HEK293 (cell line): ENCODE results near the gene FBP1.
A peak's percentile ranks its signal among the peaks of the same experiment; 100 is the strongest.

Source experiments
- CTCF ChIA-PET: fragments of 350-600 bp; formaldehyde crosslinking; extraction: SDS; loops from one replicate; lab custom pipeline; 2021; ENCODE audit warnings: antibody characterized with exemption; lab: Yijun Ruan, JAX
- POLR2A ChIA-PET: fragments of 300-600 bp; formaldehyde crosslinking; extraction: SDS; loops from one replicate; lab custom pipeline; 2020; ENCODE audit warnings: antibody characterized with exemption, inconsistent platforms; lab: Yijun Ruan, JAX
- H3K27ac ChIP-seq: fragments of 200-500 bp; sonication (Bioruptor generic); 2 replicates; pipeline ENCODE4 v1.5.1; 2014; ENCODE audit warnings: low read depth, low read length, control low read depth, inconsistent platforms; ENCODE audit errors: extremely low read depth
- H3K36me3 ChIP-seq, 2 experiments: fragments of 200-500 bp in 1 of 2; sonication (Bioruptor generic) in 1 of 2; 1 replicate in 1 of 2; 2 replicates in 1 of 2; pipeline ENCODE4 v1.5.1; 2014 to 2017; ENCODE audit warnings: inconsistent platforms in 2 of 2, low read length in 2 of 2; ENCODE audit not compliant: control insufficient read depth in 2 of 2, insufficient read depth in 1 of 2
- H3K4me1 ChIP-seq: fragments of 200-500 bp; sonication (Bioruptor generic); 2 replicates; pipeline ENCODE4 v1.5.1; 2014; ENCODE audit warnings: mild to moderate bottlenecking, low read length, inconsistent platforms; ENCODE audit not compliant: control insufficient read depth, insufficient read depth
- H3K4me3 ChIP-seq: 2 replicates; pipeline ENCODE4 v1.5.1; 2011; ENCODE audit warnings: low read depth, mild to moderate bottlenecking, control low read depth, low read length, moderate library complexity
- H3K9me3 ChIP-seq: fragments of 200-500 bp; sonication (Bioruptor generic); 2 replicates; pipeline ENCODE4 v1.5.1; 2014; ENCODE audit warnings: low read depth, low read length, inconsistent platforms; ENCODE audit not compliant: control insufficient read depth, insufficient read depth
- EGR2 ChIP-seq: fragments of 450-650 bp; formaldehyde crosslinking; IDR thresholded peaks from 2 replicates; pipeline ENCODE4 v1.5.1; 2016; ENCODE audit warnings: low read depth, missing biosample characterization, missing genetic modification characterization
- HOXC10 ChIP-seq: sonication (generic); formaldehyde crosslinking; IDR thresholded peaks from 2 replicates; pipeline ENCODE4 v1.8.1; 2023; ENCODE audit warnings: mild to moderate bottlenecking, missing genetic modification reagents
- PRDM2 ChIP-seq: fragments of 450-650 bp; formaldehyde crosslinking; IDR thresholded peaks from 2 replicates; pipeline ENCODE4 v1.5.1; 2016; ENCODE audit warnings: missing biosample characterization, missing genetic modification characterization, borderline replicate concordance
- ZBTB6 ChIP-seq: fragments of 450-650 bp; formaldehyde crosslinking; IDR thresholded peaks from 2 replicates; pipeline ENCODE4 v1.5.1; 2017; ENCODE audit warnings: missing biosample characterization, missing genetic modification characterization
- ZFHX2 ChIP-seq: fragments of 450-650 bp; formaldehyde crosslinking; conservative IDR thresholded peaks from 2 replicates; pipeline ENCODE4 v1.5.1; 2016; ENCODE audit warnings: missing biosample characterization, missing genetic modification characterization
- ZNF211 ChIP-seq: fragments of 450-650 bp; formaldehyde crosslinking; IDR thresholded peaks from 2 replicates; pipeline ENCODE4 v1.5.1; 2016; ENCODE audit warnings: low read depth, missing biosample characterization, missing genetic modification characterization
- ZNF350 ChIP-seq: fragments of 450-650 bp; formaldehyde crosslinking; IDR thresholded peaks from 2 replicates; pipeline ENCODE4 v1.5.0; 2017; ENCODE audit warnings: missing biosample characterization, mild to moderate bottlenecking, missing genetic modification characterization
- ZNF416 ChIP-seq: fragments of 450-650 bp; formaldehyde crosslinking; IDR thresholded peaks from 2 replicates; pipeline ENCODE4 v1.5.1; 2016; ENCODE audit warnings: missing biosample characterization, missing genetic modification characterization
- ZNF514 ChIP-seq: fragments of 450-650 bp; formaldehyde crosslinking; IDR thresholded peaks from 2 replicates; pipeline ENCODE4 v1.5.1; 2016; ENCODE audit warnings: missing biosample characterization, missing genetic modification characterization
- ZNF518A ChIP-seq: fragments of 450-650 bp; formaldehyde crosslinking; conservative IDR thresholded peaks from 2 replicates; pipeline ENCODE4 v1.5.1; 2016; ENCODE audit warnings: low read depth, missing biosample characterization, missing genetic modification characterization
- ZNF664 ChIP-seq: fragments of 450-650 bp; formaldehyde crosslinking; IDR thresholded peaks from 2 replicates; pipeline ENCODE4 v1.5.1; 2016; ENCODE audit warnings: missing biosample characterization, missing genetic modification characterization
- ZNF76 ChIP-seq: fragments of 450-650 bp; formaldehyde crosslinking; IDR thresholded peaks from 2 replicates; pipeline ENCODE4; 2016; ENCODE audit warnings: low read depth, missing biosample characterization, missing genetic modification characterization, borderline replicate concordance
- ZSCAN16 ChIP-seq: fragments of 450-650 bp; formaldehyde crosslinking; IDR thresholded peaks from 2 replicates; pipeline ENCODE4 v1.5.1; 2016; ENCODE audit warnings: missing biosample characterization, missing genetic modification characterization

Gene FBP1

GRCh38 chr9:94643741-94644140 is 4.4 kb upstream of the FBP1 start (continued):
- TF ChIP-seq PRDM2 (tag by site-specific recombination), result no peak
- TF ChIP-seq, all 188 proteins: peak for 0

- no peak overlapping the region for H3K27ac ChIP-seq
- no peaks in the 10 kb centered on the region for H3K4me1 ChIP-seq
- no peaks in the 10 kb centered on the region for H3K36me3 ChIP-seq
- no peaks in the 10 kb centered on the region for H3K9me3 ChIP-seq
- TF ChIP-seq EGR2 (tag by site-specific recombination) (peak; percentile 59), ZNF514 (tag by site-specific recombination) (no peak), ZFHX2 (peak; percentile 17; the same call in 1 of the 2 replicates), ZNF664 (tag by site-specific recombination) (no peak), ZSCAN16 (tag by site-specific recombination) (no peak)
- no peak overlapping the region for H3K4me3 ChIP-seq
- CTCF ChIA-PET, result no interaction called here
- POLR2A ChIA-PET, result no interaction called here
These were observed 3.9 kb upstream of the FBP1 start for GRCh38 chr9:94643176-94643575.

- CTCF ChIA-PET, result no interaction called here
These were observed 3.2 kb upstream of the FBP1 start for GRCh38 chr9:94642501-94642900.

More at GRCh38 chr9:94642501-94642900, 3.2 kb upstream of the FBP1 start:
- POLR2A ChIA-PET, result no interaction called here
- no peaks in the 10 kb centered on the region for H3K4me1 ChIP-seq
- H3K36me3 ChIP-seq, result no peaks in the 10 kb centered on the region
- TF ChIP-seq ZFHX2 (no peak), ZBTB6 (tag by site-specific recombination) (no peak), ZNF76 (tag by site-specific recombination) (no peak), ZNF416 (tag by site-specific recombination) (no peak), HOXC10 (no peak), ZNF211 (tag by site-specific recombination) (no peak), ZNF350 (tag by site-specific recombination) (no peak), ZNF518A (no peak)
- TF ChIP-seq, all 188 proteins: peak for 0
- Histone ChIP-seq H3K4me3 (no peak overlapping the region), H3K9me3 (no peaks in the 10 kb centered on the region), H3K27ac (no peak overlapping the region)
